ENCODE data around the gene ZNF66.
"Not testable (repeated sequence)": the region's sequence is repeated elsewhere in the genome, so short reads cannot be mapped to it uniquely, and the experiment has no call there.

The ZNF66 gene

DNA sequence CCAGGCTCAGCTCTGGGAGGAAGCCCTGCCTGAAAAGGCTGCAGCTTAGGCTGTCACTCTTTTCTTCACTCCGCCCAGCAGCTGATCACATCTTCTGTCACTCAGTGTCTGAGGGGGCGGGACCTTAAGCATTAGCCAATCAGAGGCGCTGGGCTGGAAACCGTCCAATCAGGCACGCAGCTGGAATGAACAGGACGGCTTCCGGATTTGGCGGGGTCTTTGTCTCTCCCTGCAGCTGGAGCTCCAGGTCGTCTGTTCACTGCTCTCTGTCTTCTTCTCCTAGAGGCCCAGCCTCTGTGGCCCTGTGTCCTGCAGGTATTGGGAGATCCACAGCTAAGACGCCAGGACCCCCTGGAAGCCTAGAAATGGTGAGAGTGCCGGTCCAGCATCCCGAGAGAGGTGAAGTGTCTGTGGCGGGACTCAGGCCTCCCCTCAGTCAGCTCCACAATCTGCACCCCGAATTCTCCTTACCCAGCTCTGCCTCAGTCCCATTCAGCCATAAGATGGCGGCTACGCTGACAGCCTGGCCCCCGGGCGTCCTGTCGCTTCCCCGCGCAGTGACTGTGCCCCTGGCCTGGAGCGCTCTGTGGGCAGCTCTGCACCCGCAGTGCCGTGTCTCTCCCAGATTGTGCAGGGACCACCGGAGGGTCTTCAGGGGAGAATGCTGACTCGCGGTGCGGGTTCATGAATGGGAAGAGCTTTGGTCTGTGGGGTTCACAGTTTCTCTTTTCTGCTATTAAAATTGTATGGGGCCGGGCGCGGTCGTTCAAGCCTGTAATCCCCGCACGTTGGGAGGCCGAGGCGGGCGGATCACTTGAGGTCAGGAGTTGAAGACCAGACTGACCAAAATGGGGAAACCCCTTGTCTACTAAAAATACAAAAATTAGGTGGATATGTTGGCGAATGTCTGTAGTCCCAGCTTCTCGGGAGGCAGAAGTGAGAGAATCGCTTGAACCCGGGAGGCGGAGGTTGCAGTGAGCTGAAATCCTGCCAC lies at the start of gene ZNF66:
ZNF66 (plus strand) TSS at position 222 of the 994 bp plus-strand sequence; CDS start at position 366, 144 bp downstream.
- peak; percentile 99 for DNase-seq

DNA sequence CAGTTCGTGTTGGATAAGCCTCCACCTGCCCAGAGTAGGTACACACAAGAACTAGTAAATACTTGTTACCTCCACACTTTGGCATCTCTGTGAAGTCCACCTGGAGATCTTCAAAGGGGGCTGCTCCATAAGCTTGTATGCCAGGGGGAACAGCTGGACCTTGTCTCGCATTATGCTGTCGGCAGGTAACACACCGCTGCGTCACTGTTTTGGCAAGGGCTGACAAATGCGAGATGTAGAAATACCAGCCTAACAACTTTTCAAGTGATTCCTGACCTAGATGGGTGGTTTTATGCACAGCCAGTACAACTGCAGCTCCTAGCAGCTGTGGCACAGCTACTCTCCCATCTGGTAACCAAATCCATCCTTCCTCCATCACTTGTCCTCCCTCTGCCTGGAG lies 25.9 kb upstream of the ZNF66 start:
- DNase-seq, result not testable (repeated sequence)

DNA sequence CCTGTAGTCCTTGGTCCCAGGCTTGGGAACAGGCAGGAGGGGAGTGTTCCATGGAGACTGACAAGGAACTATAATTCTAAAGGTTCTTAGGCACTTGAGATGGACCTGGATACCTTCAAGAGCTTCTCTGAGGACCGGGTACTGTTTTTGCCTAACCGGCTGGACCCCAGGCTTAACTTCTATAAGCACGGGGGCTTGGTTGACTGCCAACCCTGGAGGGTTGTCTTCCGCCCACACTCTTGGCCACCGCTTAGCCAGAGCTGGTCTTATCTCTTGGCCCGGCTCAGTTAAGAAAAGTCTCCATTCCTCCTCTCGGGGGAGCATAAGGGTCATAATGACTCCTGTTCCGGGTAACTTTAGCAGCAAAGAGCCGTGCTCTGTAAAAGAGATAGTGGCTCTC lies 23.8 kb upstream of the ZNF66 start:
- not testable (repeated sequence) for DNase-seq

DNA sequence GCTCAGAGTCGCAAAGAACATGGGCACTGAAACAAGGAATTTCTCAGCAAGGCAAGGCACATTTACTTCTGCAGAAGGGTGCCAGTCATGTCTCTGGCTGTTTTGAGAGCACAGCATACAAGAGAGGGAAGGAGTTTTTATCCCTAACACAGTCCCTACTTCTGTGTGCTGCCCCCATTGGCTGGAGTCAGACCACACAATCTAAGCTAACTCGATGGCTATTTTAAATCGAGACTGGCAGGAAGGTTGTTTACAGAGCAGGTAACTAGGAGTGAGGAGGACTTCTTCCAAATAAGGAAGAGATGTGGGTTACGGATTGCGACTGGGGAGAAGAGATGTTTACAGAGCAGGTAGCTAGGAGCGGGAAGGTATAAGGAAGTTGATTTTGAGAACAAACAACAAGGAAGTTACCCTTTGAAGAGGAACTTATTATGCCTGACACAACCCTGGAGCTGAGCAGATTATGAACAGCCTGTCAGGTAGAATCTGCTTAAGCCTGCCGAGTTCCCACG lies 6.8 kb upstream of the ZNF66 start:
- DNase-seq, result not testable (repeated sequence)

DNA sequence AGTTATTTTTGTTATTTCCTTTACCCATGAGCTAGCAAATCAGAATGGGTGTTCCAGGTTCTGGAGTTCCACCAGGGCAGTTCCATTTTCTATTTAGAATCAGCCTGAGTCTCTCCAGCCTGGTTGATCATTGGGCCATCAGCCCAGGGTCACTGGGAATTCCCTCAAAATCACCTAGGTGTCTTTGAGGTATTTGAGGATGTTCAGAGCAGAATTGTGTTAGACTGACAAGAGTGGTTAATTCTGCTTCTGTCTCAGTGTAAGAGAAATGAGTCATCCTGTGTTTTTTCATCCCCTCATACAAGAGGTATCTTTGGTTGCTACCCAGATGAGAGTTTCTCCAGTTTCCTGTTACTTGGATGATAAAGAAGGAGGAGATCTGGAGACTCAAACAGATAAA lies 11.7 kb downstream of the ZNF66 start:
- DNase-seq, result no peak

DNA sequence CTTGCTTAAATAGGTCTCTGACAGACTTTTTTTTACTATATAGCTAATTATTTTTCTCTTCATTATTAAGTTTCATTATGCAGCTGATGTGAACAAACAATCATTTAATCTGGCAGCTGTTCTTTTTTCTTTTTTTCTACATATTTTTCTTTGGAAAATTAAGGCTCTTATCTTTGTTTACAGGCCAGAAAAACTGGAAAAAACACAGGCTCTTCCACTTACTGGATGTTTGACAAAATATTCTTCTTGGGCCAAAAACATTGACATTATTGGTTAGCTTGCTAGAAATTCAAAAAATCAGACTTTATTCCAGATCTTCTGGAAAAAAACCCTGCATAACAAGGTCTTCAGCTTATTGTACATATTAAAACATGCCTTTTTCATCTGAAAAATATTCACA lies 15.7 kb downstream of the ZNF66 start:
- DNase-seq, result no peak

DNA sequence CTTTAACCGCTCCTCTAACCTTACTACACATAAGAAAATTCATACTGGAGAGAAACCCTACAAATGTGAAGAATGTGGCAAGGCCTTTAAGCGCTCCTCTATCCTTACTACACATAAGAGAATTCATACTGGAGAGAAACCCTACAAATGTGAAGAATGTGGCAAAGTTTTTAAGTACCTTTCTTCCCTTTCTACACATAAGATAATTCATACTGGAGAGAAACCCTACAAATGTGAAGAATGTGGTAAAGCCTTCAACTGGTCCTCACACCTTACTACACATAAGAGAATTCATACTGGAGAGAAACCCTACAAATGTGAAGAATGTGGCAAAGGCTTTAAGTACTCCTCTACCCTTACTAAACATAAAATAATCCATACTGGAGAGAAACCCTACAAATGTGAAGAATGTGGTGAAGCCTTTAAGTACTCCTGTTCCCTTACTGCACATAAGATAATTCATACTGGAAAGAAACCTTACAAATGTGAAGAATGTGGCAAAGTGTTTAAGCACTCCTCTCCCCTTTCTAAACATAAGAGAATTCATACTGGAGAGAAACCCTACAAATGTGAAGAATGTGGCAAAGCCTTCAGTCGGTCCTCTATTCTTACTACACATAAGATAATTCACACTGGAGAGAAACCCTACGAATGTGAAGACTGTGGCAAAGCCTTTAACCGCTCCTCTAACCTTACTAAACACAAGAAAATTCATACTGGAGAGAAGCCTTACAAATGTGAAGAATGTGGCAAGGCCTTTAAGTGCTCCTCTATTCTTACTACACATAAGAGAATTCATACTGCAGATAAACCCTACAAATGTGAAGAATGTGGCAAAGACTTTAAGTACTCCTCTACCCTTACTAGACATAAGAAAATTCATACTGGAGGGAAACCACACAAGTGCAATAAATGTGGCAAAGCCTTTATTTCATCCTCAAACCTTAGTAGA lies 30.5 kb downstream of the ZNF66 start:
- not testable (repeated sequence) for DNase-seq

DNA sequence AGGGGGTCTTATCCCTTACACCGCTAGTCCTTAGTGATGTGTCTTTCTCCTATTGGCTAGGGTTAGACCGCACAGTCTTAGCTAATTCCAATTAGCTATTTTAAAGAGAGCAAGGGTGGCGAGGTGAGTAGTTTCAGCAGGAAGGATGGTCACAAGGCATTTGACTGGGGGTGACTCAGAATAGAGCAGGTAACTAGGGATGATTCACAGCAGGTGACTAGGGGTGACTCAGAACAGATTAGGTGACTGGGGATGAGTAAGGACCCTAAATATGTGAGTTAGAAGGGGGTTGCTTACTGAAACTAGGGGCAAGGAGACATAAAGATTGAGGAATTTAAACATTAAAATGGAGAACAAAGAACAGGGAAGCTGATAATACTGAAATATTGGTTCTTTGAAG lies 64.3 kb downstream of the ZNF66 start:
- no peak for DNase-seq

Measured in NCI-H69 (cell line).